ENCODE results near the gene CTBP1. TPM values are rescaled to one million over a fixed set of nuclear protein-coding genes. Genes with fewer than 3 reads are reported as not detected.

CTBP1 gene
- polyA plus RNA-seq, 1 donor = 112 TPM

- DNase-seq = no peak
Measured at GRCh38 chr4:1225272-1226143, 23.4 kb downstream of the CTBP1 start.

- DNase-seq = no peak
Measured at GRCh38 chr4:1223841-1224809, 24.8 kb downstream of the CTBP1 start.

- DNase-seq = no peak
Measured at GRCh38 chr4:1222938-1223690, 25.8 kb downstream of the CTBP1 start.

GRCh38 chr4:1222036-1222789 is 26.7 kb downstream of the CTBP1 start:
- DNase-seq = no peak

- DNase-seq = no peak
Measured at GRCh38 chr4:1221155-1221870, 27.6 kb downstream of the CTBP1 start.

GRCh38 chr4:1220566-1220965 is 28.4 kb downstream of the CTBP1 start:
- DNase-seq = no peak

- DNase-seq = no peak
Measured at GRCh38 chr4:1219566-1219950, 29.4 kb downstream of the CTBP1 start.

- DNase-seq = no peak
Measured at GRCh38 chr4:1218634-1219565, 30.0 kb downstream of the CTBP1 start.

GRCh38 chr4:1217366-1217765 is 31.6 kb downstream of the CTBP1 start:
- DNase-seq = no peak

- no peak for DNase-seq
Measured at GRCh38 chr4:1216869-1217294, 32.0 kb downstream of the CTBP1 start.

- DNase-seq = no peak
Measured at GRCh38 chr4:1216076-1216614, 32.8 kb downstream of the CTBP1 start.

- DNase-seq = no peak
Measured at GRCh38 chr4:1215141-1216075, 33.5 kb downstream of the CTBP1 start.

- DNase-seq = no peak
Measured at GRCh38 chr4:1214101-1215095, 34.5 kb downstream of the CTBP1 start.

- DNase-seq = no peak
Measured at GRCh38 chr4:1213336-1213995, 35.5 kb downstream of the CTBP1 start.

GRCh38 chr4:1212546-1213335 is 36.2 kb downstream of the CTBP1 start:
- no peak for DNase-seq
